ENCODE results near the gene KIAA0930.

DNA sequence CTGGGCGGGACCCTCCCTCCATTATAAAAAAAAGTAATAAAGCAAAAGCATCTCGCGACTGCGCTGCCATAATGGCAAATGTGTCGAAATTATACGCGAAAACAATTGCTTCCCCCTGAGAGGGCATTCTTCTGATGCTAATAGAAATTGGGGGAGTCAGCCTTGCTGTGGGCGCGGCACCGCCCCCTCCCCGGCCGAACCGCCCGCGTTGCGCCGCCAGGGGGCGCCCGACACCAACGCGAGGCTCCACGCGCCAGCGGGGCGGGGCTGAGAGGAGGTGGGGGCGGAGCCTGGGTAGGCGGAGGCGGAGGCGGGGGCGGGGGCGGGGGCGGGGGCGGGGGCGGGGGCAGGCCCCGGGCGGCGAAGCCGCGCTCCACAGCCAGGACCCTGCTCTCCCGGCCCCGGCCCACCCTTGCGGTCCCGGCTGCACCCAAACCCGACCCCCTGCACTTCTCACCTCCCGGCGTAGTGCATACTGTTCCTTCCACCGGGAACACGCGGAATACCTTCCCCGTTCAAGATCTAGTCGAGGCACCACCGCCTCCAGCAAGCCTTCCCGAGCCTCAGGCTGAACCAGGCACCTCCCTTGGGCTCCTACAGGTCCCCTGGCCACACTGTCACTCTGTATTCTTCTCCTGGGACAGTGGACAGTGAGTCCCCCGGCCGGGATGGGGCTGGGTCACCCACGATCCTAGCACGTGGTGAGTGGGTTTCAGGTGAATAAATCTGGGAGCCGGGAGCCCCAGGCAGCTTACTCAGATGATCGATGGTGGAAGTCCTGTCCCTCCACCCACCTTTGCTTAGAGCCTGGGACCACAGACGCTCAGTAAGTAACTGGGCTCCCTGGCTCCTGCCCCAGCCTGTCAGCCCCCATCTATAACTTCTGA, 28.5 kb upstream of the KIAA0930 start:
- TF ChIP-seq, protein P1, sequence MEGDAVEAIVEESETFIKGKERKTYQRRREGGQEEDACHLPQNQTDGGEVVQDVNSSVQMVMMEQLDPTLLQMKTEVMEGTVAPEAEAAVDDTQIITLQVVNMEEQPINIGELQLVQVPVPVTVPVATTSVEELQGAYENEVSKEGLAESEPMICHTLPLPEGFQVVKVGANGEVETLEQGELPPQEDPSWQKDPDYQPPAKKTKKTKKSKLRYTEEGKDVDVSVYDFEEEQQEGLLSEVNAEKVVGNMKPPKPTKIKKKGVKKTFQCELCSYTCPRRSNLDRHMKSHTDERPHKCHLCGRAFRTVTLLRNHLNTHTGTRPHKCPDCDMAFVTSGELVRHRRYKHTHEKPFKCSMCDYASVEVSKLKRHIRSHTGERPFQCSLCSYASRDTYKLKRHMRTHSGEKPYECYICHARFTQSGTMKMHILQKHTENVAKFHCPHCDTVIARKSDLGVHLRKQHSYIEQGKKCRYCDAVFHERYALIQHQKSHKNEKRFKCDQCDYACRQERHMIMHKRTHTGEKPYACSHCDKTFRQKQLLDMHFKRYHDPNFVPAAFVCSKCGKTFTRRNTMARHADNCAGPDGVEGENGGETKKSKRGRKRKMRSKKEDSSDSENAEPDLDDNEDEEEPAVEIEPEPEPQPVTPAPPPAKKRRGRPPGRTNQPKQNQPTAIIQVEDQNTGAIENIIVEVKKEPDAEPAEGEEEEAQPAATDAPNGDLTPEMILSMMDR (IDR thresholded peaks at IDR 0.05; ENCODE audit: insufficient read depth, low read depth, low read length), result peak; percentile 55
- TF ChIP-seq EZH2 (IDR thresholded peaks at IDR 0.05; ENCODE audit: insufficient read depth, low read length), result no peak

All from astrocyte (in vitro differentiated cells and primary cell).